NT2/D1 (cell line): ENCODE data around the gene METTL25B.
A peak's percentile ranks its signal among the peaks of the same experiment; 100 is the strongest.

ENCODE experiments used
- SUZ12 ChIP-seq: IDR thresholded peaks from 2 replicates; pipeline ENCODE4 v1.6.1; 2011; ENCODE audit not compliant: insufficient read length, insufficient read depth; ENCODE audit errors: extremely low read depth
- YY1 ChIP-seq: IDR thresholded peaks from 2 replicates; pipeline ENCODE4 v1.6.1; 2011; ENCODE audit not compliant: insufficient read length, insufficient read depth
- ZNF274 ChIP-seq: IDR thresholded peaks from 2 replicates; pipeline ENCODE4 v1.6.1; 2011; ENCODE audit warnings: mild to moderate bottlenecking, low read depth, low read length

DNA sequence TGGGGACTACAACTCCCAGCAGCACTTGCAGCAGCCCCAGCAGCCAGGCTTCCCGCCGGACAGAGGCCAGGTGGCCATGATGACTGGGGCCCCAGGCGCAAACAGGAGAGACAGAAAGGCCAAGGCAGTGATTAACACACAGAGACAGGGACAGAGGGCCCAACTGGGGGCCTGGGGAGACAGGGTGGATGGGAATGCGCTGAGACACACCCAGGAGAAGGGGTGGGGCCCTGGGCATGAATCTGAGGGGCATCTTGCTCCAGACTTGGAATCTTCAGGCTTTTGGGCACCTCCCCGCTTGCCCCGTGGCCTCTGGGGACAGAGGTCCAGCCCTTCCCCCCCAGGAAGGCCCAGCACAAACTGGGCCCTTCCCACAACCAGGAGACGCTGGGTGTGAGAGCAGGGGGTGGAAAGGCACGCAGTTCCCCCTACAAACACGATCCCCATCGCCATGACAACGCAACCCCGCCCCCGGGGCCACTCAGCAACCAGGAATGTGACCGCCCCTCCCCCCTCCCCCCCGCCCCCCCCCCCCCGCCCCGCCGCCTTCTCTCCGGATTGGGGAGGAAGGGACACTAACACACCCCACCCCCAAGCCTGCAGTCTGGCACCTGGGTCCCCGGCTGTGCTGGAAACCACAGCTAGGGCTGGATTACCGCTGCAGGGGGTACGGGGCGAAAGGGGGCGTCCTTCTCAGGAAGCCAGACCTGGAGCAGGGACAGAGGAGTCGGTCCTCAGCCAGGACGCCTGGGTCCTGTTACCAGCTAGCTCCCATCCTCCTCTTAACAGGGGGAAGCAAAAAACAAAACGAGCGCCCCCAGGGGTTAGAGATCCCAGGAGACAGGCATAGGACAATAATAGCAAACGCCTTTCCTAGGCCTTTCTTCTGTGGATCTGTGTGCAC lies 18.7 kb downstream of the METTL25B start:
- TF ChIP-seq YY1 = peak; percentile 63
- no peak for TF ChIP-seq ZNF274
- no peak for TF ChIP-seq SUZ12
